HG03520 (cell line): ENCODE data around the gene HIVEP3.

Experiments used
- ATAC-seq: cut with Tn5 transposase; IDR thresholded peaks from one replicate; pipeline ENCODE4 v1.9.1; 2021; ENCODE audit warnings: mild to moderate bottlenecking, moderate library complexity; ENCODE audit not compliant: unreplicated experiment

Gene HIVEP3

DNA sequence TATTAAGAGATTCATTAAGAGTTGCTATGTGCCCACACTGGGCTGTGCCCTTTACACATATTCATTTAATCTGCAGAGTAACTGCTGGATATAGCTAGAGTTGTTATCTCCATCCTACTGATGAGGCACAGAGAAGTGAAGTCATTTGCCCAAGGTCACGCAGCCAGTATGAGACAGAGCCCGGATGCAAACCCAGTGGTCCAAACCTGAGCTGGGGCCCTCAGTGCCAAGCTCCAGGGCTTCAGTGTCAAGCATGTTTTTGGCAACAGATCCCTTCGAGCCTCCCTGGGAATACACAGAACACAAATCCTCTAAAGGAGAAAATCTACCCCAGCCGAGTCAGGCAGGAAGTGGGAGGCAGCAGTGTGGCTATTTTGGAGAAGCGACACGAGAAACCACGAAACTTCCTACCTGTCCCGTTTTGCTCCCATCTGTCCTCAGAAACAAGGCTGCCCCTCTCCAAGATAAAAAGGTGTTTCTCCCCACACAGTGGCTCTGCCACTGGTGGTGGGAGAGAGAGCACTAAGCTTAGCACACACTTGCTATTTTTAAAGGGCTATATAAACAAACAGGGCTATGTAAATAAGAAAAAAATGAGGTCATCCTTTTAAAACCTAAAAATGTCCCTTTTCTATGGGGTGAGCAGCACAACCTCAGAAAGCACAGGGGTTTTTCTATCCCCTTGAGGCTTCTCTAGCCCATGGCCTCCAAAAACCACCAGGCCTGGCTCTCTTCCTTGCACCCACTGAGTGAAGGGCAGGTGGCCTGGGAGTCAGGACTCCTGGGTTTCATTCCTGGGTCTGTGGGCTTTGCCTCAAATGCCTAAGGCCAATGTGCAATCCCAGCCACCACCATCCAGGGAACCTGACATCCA, 295.6 kb downstream of the HIVEP3 start:
- ATAC-seq, result peak; percentile 66

GRCh38 chr1:41622402-41622801, 296.3 kb downstream of the HIVEP3 start:
- no peak for ATAC-seq

DNA sequence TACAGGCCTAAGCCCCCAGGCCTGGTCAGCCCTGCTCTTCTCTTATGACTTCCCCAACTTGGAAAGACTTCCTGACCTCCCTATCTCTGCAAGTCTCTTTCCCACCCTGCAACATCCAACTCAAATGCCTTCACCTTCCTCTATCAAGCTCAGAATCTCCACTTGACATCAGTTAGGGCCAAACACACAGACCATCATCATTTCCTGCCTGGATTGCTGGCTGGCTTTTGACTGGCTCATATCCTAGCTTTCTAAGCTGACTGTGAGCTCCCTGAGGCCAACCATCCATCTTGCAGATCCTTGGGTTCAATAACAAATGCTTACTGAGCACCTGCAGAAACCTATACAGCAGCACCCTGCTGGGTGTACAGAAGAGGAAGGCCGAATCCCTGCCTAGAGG, 296.9 kb downstream of the HIVEP3 start:
- ATAC-seq, result no peak

DNA sequence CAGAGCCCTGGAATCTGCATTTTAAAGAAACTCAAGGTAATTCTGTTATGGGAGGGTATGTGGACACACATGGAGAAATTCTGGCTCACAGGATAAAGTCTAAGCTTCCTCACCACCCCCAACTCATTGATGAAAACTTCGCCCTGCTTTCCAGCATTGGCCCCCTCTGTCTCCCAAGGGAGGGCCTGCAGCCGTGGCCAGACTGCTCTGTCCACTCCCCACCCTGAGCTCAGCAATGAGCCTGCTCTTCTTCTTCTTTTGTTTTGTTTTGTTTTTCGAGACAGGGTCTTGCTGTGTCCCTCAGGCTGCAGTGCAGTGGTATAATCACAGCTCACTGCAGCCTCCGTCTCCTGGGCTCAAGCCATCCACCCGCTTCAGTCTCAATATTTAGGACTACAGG, 297.5 kb downstream of the HIVEP3 start:
- no peak for ATAC-seq

DNA sequence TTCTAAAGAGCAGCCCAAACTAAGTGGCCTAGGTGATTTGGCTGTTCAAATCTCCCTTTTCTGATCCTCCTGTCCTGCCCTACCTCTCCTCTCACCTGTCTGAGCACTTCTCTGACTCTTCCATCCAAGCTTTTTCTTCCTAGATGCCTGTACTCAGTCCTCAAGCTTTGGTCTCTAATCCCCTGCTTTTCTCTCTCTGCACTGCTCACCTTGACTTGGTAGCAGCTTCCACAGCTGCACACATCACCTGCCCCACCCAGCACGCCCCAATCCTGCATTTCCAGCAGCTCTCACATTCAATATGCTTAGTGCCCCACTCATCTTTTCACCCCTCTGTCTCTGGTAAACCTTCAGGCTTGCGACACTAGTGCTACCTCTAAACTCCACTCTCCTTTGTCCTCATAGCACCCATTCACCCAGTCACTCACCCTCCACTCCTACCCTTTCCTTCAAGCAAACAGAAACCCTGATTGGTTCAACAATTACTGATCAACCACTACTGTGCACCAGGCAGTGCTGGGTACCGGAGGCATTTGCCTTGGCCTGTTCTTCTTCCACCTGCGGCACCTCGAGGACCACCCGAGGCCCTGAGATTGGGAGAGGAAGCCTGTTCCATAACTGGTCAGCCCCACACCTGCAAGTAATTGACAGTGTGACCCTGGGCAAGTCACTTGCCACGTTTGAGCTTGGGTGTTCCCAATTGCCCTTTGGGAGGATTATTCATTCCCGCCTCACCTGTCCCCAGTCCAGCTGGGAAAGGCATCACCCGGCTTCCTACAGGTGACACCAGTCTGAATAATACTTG, 298.2 kb downstream of the HIVEP3 start:
- ATAC-seq, result no peak

DNA sequence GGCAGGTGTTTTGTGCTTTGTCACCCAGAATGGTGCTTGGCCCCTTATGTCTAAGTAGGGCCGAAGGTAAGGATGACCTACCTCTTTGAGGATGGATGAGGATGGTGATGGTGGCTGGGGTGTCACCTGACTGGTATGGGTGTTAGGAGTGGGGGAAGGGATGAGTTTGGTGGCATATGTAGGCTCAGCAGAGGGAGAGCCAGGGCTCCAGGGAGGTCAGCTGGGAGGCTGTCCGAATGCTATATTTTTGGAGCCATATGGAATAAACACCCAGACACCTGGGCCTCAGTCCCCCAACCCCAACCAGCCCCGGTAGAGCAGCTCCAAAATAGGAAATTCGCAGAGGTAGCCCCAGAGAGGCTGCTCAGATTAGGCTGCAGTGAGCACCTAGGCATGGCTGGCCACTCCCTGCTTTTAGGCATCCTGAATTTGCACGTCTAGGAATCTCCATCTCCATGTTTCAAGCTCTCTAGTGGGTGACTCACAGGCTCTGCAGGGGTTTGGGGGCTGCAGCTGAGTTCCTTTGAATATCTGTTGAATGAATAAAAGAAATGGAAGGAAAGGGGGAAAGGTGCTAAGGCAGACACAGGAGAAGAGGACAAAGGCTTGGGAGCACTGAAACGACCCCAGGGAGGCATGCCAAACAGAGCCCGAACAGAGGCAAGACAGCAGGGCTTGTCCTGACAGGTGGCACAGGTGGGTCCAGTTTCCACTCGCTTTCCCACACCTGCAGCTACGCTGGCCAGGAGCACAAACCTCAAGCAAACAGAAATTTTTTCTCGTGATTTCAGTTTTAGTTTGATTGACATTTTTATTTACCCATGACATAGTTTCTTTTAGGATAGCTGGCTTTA, 299.0 kb downstream of the HIVEP3 start:
- ATAC-seq, result no peak

DNA sequence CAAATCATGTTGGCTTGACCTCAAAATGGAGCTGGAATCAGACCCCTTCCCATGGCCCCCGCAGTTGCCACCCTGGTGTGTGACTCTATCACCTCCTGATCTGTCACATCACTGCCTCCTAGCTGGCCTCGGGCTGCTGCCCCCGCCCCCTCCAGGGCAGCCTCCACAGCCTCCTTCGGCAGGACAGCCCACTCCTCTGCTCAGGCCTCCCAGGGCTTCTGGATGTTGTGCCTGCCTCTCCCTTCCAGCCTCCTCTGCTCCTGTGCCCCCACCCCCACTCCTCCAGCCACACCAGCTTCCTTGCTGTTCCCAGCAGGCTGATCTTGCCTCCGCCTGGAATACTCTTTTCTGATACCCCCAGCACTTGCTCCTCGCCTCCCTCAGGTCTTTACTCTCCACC, 299.9 kb downstream of the HIVEP3 start:
- no peak for ATAC-seq

DNA sequence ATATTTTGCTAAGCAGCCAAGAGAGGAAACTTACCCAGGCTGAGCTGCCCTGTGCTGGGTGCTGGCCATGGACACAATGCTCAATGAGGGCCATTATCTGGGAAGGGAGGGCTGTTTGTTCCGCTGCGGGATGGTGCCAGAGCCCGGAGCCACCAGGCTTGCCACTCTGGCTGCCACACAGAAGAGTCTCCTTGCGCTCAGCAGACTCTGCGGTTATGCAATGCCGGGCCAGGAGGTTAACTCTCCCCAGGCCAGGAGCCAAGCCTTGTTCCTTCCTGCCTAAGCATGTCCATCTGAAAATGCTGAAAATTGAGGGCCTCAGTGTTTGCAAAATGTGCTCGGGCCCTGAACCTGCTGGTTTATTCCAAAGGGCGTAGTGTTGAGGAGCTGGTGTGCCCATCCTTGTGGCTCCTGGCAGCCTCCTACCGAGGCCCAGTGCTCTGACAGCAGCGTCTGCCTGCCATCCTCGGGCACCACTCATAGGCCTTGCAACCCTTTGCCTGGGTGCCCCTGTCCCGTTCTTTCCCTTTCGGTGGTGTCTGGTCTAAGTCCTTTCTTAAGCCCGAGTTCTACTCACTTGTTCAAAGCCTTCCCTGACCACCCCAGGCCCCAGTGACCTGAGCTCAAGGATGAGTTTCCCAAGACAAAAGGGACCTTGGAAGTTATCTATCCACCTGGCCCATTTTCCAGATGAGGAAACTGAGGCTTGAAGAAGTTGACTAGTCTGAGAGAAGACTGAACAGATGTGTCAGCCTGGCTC, 300.5 kb downstream of the HIVEP3 start:
- ATAC-seq, result no peak

- no peak for ATAC-seq
Measured at GRCh38 chr1:41617336-41617735, 301.4 kb downstream of the HIVEP3 start.

DNA sequence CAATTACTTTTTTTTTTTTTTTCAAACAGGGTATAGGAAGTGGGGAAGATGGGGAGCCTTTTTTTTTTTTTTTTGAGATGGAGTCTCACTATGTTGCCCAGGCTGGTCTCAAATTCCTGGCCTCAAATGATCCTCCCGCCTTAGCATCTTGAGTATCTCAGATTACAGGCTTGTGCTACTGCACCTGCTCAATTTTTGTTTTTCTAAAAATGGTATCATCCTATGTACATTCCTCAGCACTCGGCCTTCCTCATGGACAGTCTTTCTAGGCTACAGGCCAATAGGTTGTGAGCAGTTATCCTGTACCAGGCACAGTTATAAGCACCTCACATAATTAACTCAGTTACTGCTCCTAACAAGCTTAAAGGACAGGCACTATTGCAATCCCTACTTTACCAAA, 302.2 kb downstream of the HIVEP3 start:
- no peak for ATAC-seq

DNA sequence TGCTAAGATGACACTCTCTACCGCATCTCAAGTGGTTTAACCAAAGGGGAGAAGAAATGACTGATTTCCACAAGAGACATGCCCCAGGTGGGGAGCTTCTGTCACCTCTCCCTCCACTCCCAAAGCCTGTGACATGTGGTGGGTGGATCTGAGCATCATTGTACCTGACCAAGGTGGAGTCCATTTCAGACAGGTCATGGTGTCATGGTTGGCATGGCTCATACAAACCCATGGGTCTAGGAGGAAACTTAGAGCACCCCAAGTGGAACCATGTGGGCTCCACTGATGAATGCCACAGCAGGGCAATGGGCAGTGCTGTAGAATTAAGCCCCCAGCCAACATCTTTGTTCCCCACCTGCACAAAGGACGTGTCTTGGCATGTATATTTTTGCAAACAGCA, 302.7 kb downstream of the HIVEP3 start:
- no peak for ATAC-seq

- ATAC-seq, result no peak
Measured at GRCh38 chr1:41615316-41615715, 303.4 kb downstream of the HIVEP3 start.

DNA sequence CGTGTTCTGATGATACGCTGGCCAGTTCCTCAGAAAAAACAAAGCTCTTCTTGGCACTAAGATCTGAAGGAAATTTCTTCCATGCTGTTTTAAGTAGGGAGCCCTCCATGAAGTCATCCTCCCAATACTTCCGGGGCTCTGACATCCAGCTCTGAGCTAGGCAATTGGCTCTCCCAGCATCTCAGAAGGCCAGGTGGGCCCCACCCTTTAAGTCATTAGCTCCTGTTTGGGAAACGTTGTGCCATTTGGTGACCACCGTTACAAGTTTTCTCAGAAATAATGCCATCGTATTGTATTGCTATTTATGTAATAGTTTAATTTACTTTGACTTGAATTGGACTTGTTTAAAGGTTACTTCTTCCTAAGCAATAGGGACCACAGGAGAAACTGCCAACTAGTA, 303.9 kb downstream of the HIVEP3 start:
- ATAC-seq, result no peak

DNA sequence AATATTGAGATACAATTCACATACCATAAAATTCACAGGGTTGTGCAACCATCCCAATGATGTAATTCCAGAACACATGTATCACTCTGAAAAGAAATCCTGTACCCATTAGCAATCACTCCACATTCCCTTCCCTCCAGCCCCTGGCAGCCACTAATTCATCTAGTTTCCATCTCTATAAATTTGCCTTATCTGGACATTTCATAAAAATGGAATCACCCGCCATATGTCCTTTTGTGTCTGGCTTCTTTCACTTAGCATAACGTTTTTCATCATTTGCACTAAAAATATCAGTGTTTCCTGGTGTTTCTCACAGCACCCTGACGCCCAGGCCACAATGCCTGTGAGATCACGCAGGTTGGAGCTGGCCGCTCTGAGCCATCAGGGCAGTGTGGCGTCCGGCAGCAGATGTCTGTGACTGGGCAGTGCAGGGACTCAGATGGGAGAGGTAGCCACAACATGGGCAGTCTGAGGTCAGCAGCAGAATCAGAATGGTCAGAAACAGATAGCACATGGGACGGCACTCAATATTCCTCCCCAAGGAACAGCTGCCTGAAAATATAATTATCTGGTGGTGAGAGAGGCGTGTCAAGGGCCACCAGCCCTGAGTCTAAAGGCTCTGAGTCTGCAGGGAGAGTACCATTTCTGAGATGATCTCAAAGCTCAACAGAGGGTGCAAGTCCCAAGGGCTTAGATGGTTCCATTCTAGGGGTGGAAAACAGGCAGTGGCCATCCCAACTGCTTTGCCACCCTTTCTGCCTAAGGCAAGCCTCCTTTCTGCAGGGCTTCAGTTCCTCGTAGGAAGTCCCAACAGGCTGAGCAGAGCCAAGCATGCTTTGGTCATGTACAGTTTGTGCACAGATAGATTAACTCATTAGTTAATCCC, 304.8 kb downstream of the HIVEP3 start:
- no peak for ATAC-seq

- ATAC-seq, result no peak
Measured at GRCh38 chr1:41612953-41613352, 305.8 kb downstream of the HIVEP3 start.

DNA sequence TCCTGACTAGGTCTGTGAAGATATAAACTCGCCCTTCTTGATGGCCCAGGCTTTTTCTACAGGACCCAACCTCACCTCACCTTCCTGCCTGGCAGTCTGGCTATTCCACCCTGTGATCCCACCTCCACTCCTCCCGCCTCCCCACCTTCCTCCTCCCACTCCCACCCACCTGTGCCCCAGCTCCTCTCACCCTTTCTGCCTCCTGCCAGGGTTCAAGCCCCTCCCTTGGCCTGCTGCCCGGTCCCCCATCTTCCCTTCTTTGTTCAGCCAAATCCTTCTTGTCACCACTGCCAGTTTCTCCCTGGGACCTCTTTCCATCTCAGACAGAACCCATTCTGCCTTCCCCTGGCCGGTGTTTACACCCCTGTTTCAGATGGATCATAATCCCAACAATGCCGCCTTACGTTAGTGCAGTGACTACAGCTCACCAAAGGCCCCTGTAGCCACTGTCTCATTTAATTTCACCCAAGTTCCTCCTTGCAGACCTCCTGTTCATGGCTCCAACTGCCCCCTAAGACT, 306.7 kb downstream of the HIVEP3 start:
- ATAC-seq, result no peak

- no peak for ATAC-seq
Measured at GRCh38 chr1:41611068-41611931, 307.4 kb downstream of the HIVEP3 start.

GRCh38 chr1:41610361-41610760, 308.4 kb downstream of the HIVEP3 start:
- ATAC-seq, result no peak
